HL-60 (cell line): Measurements from ENCODE around the gene IQCE.

Experiments
- GABPA ChIP-seq: IDR thresholded peaks from 2 replicates; pipeline ENCODE4 v1.6.1; 2012; ENCODE audit warnings: low read depth
- POLR2AphosphoS5 ChIP-seq: IDR thresholded peaks from 2 replicates; pipeline ENCODE4 v1.6.1; 2012; ENCODE audit warnings: low read depth
- TF ChIP-seq, protein P1 (sequence below): IDR thresholded peaks from one replicate; pipeline ENCODE4 v1.5.1; 2011; ENCODE audit warnings: low read length, control low read depth, inconsistent platforms; ENCODE audit not compliant: insufficient read depth

DNA sequence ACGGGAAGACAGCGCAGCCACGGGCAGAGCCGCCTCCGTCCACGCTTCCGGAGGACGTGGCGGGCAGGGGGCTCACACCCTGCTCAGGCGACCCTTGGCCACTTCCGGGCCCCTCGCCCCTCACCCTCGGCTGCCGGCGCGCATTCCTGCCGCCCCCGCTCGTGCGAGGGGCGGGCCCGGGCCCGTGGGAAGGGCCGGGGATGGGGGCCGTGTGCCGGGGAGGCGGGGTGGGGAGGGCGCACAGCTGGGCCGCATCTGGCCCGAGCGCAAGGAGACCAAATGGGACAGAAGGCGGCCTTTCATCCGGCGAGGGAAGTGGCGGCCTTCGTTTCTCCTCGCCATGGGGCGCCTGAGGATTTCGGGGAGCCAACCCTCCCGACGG is 40.1 kb upstream of the IQCE start:
- TF ChIP-seq POLR2AphosphoS5 = no peak
- TF ChIP-seq, protein P1, sequence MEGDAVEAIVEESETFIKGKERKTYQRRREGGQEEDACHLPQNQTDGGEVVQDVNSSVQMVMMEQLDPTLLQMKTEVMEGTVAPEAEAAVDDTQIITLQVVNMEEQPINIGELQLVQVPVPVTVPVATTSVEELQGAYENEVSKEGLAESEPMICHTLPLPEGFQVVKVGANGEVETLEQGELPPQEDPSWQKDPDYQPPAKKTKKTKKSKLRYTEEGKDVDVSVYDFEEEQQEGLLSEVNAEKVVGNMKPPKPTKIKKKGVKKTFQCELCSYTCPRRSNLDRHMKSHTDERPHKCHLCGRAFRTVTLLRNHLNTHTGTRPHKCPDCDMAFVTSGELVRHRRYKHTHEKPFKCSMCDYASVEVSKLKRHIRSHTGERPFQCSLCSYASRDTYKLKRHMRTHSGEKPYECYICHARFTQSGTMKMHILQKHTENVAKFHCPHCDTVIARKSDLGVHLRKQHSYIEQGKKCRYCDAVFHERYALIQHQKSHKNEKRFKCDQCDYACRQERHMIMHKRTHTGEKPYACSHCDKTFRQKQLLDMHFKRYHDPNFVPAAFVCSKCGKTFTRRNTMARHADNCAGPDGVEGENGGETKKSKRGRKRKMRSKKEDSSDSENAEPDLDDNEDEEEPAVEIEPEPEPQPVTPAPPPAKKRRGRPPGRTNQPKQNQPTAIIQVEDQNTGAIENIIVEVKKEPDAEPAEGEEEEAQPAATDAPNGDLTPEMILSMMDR = no peak
- no peak for TF ChIP-seq GABPA
